Muscle of arm (tissue), 12 donors: ENCODE measurements around the gene MYADML2. TPM values are rescaled to one million over a fixed set of nuclear protein-coding genes. Genes with fewer than 3 reads are reported as not detected.
"Not testable (repeated sequence)": the region's sequence is repeated elsewhere in the genome, so short reads cannot be mapped to it uniquely, and the experiment has no call there.

ENCODE experiments used
- DNase-seq: peaks from one replicate; pipeline ENCODE4 v3.0.0-alpha.2; 2013
- polyA plus RNA-seq, 12 donors: library from polyadenylated mRNA; unstranded; fragments of 120-200 nt; gene quantifications; one replicate each; pipeline ENCODE4 v1.2.1, GENCODE V29; 2013; ENCODE audit not compliant: insufficient read length in 12 of 12

MYADML2 gene
- polyA plus RNA-seq, 12 donors = 6.0 to 35.9 (median 18.5) TPM; not detected in 1

DNA sequence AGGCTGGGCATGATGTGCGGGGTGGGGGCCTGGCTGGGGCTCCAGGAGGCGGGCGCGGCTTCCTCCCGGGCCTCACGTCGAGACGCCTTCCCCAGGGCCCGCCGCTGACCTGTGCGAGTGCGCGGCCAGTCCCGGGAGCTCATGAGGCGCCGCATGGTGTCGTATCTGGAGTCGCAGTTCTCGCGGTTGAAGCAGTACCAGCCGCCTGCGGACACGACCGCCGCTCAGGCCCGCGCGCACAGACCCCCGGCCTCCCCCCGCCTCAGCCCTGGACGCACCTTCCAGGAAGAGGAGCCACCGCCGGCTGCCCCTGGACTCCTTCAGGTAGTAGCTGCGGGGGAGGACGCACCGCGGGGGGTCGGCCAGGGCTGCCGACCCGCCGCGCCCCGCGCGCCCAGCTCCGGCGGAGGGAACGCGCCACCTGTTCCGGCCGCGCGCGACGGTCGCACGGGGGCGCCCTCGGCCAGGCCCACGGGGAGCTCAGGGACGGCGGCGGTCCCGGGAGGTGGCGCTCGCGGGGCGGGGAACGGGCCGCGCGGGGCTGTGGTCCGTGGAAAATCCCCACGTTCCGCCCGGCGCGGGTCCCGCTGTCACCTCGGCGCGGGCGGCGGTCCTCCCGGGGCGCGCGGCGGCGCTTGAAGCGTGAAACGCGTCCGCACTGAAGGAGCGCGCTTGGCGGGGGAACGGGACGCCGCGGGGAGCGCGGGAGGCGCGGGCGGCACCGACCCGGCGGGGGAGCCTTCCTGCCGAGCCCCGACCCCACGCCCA, 12.5 kb upstream of the MYADML2 start:
- no peak for DNase-seq

GRCh38 chr17:81958633-81959342, 11.8 kb upstream of the MYADML2 start:
- no peak for DNase-seq

- DNase-seq = no peak
Observed at GRCh38 chr17:81957691-81958432, 10.8 kb upstream of the MYADML2 start.

DNA sequence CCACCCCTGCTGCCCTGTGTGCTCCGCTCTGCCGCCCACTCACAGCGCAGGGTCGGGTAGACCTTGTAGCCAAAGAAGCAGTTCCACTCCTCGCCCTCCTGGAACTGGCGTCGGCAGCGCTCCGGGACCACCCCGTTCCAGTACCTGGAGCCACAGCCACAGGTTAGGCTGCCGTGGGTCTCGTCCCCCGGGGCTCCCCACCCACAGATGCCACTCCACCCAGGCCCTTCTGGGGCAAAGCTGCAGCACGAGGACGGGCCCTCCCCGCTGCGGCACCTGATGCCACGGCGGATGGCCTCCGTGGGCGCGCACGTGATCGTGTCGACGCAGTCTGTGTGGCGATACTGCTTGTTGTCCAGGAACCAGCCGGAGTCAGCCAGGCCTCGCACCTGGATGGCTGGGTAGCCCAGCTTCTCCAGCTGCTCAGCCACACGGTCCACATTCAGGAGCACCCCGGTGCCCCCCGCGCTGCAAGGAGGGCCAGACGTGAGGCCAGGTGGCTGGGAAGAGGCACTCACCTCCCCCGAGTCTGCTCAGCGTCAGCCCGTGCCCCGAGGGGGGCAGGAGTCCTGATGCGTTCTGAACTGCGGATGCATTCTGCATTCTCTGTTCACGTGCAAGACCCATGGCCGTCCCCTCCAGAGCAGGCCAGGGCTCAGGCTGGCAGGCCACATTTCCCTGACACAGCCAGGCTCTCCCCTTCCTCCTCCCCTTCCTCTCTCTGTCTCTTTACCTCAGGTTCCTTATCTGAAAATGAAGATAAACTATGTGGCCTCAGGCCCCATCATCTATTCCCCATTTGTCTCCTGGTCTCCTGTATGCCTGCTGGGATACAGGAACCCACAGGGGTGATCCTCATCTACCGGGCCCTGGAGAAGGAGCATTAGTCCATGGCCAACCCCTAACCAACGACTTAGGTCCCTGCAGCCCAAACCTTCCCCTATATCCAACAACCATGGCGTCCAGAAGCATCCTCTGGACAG, 9.9 kb upstream of the MYADML2 start:
- no peak for DNase-seq

DNA sequence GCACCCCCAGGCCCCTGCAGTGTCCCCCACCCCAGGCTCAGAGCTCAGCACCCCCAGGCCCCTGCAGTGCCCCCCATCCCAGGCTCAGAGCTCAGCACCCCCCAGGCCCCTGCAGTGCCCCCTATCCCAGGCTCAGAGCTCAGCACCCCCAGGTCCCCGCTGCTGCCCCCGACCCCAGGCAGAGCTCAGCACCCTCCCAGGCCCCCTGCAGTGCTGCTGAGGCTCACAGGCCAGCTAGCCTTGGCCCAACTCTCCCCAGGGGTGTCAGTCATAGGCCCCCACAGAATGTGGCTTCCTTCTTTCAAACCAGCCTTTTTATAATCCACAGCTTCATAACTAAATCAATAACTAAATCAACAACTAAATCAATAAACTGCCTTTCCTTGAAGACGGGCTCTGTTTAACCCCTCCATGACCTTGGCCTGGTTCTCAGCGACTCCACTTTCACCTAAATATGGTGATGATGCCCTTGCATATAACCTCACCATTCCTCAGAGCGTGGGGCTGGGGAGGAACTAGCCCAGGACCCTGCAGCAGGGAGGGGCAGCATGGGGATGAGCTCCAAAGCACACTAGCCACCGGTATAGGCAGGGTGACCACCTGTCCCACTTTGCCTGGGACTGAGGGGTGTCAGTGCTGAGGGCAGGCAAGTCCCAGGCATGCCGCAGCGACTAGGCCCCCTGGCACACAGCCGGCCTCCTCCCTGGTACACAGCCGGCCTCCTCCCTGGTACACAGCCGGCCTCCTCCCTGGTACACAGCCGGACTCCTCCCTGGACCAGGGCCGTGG, 8.9 kb upstream of the MYADML2 start:
- DNase-seq = no peak

GRCh38 chr17:81955058-81955681, 8.1 kb upstream of the MYADML2 start:
- no peak for DNase-seq

DNA sequence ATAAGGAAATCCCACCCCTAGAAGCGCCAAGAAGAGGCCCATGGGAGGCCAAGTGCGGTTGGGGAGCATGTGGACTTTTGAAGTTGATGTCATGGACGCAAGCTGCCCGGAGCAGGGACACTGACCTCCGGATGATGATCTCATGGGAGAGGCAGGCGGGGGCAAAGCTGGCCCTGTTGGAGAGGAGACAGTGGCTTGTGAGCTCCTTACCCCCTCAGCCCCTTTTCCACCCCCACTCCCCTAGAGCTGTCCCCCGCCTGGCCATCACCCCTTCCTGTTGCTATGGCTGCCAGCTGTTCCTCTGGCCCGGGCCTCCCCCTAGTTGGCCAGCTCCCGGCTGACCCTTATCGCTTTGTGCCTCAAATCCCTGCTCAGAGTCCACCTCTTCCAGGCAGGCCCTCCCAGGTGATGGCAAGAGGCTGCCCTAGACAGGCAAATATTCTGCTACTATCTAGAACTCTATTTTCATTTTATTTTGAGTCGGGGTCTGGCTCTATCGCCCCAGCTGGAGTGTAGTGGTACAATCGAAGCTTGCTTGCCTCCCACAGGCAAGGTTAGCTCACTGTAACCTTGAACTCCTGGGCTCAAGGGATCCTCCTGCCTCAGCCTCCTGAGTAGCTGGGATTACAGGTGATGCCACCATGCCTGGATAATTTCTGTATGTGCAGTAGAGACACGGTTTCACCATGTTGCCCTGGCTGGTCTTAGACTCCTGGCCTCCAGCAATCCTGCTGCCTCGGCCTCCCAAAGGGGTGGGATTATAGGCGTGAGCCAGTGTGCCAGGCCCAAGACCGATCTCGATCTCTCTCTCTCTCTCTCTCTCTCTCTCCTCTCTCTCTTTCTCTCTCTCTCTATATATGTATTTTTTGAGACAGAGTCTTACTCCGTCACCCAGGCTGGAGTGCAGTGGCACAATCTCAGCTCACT, 7.4 kb upstream of the MYADML2 start:
- DNase-seq = no peak

- DNase-seq = not testable (repeated sequence)
Observed at GRCh38 chr17:81953443-81953842, 6.4 kb upstream of the MYADML2 start.

DNA sequence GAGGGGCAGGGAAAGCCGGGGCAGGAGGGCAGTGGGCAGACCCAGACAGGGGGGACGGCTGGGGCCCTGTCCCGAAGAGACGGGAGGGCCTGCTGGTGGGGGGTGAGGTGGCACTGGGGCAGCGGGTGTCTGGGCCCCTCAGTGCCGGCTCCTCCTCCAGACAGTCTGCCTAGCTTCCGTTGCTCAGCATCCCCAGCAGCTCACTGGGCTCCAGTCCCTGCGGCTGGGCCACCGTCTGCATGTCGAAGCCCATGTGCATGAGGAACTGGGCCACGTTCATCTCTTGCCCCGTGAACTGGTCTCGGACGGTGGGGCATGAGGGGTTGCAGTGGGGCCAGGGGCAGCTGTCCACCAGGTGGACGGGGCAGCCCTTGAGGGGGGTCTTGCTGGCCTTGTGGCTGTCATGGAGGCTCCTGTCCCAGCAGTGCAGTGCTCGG, 5.8 kb upstream of the MYADML2 start:
- DNase-seq = no peak

- DNase-seq = no peak
Observed at GRCh38 chr17:81951785-81952684, 5.0 kb upstream of the MYADML2 start.

GRCh38 chr17:81950501-81950900, 3.5 kb upstream of the MYADML2 start:
- no peak for DNase-seq

- no peak for DNase-seq
Observed at GRCh38 chr17:81948635-81949378, 1.8 kb upstream of the MYADML2 start.

DNA sequence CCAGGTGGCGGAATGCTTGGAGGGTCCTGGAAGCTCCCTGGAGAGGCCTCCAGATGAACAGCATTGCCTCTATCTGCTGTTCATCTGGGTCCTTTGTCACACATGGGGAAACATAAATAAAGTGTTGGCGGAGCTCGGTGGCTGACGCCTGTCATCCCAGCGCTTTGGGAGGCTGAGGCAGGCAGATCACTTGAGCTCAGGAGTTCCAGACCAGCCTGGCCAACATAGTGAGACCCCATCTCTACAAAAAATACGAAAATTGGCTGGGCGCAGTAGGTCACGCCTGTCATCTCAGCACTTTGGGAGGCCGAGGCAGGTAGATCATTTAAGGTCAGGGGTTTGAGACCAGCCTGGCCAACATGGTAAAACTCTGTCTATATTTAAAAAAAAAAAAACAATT, 2.2 kb downstream of the MYADML2 start:
- no peak for DNase-seq

GRCh38 chr17:81942167-81942553, 4.9 kb downstream of the MYADML2 start:
- DNase-seq = no peak

GRCh38 chr17:81941484-81942166, 5.4 kb downstream of the MYADML2 start:
- no peak for DNase-seq
